CMK (cell line): ENCODE data around the gene FH.

ENCODE experiments used
- DNase-seq: peaks from one replicate; pipeline ENCODE4 v3.0.0-alpha.2; 2010; ENCODE audit warnings: low read depth

Gene FH

GRCh38 chr1:241521718-241522117 lies 2.2 kb upstream of the FH start:
- no peak for DNase-seq

GRCh38 chr1:241520080-241520465 lies 518 bp upstream of the FH start:
- DNase-seq = no peak

DNA sequence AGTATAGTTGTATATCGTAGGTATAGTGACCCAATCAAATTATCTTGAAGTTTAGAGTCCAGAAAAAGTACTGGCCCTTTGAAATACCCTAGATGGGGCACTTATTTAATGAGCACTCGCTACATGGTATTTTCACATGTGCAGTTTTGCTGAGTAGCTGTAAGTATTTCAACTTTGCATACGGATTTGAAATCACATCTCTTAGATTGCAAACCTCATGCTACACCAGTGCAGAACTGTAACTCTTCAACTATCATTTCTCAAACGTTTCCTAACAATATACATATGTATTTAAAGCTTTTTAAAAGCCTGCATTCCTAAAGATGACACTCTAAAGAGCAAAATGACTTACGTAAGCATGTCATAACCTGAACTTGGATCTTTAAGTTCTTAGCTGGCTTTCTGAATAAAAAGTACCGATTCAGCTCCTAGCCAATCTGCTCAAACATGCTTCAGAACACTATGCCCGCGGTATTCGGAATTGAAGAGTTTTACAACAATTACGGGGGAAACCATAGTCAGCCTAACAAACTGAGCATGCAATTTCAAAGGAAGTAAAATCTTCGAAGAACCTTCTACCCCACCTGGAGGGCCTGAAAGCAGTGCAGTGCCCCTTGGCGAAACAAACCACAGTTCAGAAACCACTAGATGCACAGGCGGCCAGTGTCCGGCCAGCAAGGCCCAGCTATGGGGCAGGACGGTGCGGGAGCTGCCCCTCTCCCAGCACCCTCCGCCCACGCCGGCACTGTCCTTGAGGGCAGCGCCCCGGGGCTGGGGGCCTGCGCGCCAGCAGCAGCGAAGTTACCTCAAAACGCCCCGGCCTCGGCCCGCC lies 863 bp downstream of the FH start:
- no peak for DNase-seq

- DNase-seq = no peak
Measured at GRCh38 chr1:241513378-241513777, 6.2 kb downstream of the FH start.

DNA sequence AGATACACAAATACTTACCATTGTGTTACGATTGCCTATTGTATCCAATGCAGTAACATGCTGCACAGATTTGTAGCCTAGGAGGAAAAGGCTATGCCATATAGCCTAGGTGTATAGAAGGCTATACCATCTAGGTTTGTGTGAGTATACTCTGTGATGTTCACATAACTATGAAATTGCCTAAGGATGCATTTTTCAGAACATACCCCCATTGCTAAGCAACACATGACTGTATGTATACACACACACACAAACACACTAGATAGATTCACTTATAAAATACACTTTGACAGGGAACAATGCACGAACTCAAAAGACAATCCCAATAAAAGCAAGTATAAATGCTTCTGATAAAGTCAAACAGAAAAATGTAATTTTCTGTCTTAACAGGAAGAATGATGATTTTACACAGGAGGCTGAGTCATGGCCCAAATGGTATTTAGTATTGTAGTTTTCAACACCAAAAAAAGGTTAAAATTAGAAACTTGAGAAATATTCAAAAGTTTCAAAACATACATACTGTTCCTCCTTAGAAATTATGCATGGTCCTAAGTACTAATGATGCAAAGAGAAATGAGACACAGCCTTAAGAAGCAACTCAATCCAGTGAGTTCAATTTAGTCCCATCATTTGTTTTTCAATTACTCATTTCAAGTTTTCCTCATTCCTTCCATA lies 12.2 kb downstream of the FH start:
- no peak for DNase-seq

DNA sequence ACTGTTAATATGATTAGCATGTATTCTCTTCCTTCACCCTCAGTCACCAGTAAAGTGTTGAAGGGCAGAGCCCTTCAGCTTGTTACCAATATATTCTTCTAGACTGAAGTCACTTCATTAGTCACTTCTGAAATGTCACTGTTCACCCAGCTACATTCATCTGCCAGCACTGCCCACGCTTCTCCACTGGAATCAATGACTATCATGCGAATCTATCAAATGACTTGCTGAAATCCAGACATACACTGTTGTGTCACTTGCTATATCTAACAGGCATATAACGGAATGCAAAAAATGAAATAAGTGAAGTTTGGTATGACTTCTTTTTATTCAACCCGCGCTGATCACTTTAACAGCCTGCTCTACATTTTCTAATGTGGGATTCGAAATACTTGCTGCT lies 16.1 kb downstream of the FH start:
- DNase-seq = no peak

GRCh38 chr1:241499910-241500309 lies 19.6 kb downstream of the FH start:
- DNase-seq = no peak

GRCh38 chr1:241495741-241496140 lies 23.8 kb downstream of the FH start:
- DNase-seq = no peak

DNA sequence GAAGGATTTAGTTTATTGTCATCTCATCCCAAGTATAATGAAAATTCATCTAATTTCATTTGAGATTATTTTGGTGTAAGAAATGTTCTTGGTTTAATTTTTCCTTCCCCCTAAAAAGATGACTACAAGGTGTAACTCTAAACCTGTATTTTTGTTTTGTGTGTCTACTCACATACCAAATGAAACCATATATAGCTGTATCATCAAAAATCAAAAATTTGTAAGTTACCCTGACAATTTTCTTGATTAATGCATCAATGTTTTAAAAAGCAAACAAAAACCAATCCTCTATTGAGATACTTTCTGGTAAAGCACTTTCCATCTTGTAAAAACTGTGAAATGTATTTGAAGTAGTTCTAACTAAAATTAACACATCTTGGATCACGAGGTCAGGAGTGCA lies 30.8 kb downstream of the FH start:
- DNase-seq = no peak

DNA sequence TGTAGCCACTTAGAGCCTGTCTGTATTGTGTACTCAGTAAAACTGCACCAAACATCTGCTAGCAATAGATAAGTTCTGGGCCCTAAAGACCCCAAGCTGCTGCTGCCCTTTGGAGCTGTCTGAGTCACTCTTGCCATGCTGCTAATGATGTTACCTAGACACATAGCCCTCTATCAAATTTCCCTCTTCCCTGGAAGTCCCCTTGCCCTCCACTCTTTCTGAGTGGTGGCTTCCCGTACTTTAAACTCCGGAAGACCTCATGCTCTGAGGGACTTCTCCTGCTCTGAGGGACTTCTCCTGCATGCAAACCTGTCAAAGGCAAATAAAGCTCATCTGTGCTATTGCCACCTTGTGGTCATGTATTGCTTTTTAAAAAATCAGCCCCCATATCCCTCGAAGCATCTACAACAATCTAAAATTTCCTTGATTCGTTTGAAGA lies 34.0 kb downstream of the FH start:
- DNase-seq = no peak

- DNase-seq = no peak
Measured at GRCh38 chr1:241485145-241485544, 34.4 kb downstream of the FH start.

DNA sequence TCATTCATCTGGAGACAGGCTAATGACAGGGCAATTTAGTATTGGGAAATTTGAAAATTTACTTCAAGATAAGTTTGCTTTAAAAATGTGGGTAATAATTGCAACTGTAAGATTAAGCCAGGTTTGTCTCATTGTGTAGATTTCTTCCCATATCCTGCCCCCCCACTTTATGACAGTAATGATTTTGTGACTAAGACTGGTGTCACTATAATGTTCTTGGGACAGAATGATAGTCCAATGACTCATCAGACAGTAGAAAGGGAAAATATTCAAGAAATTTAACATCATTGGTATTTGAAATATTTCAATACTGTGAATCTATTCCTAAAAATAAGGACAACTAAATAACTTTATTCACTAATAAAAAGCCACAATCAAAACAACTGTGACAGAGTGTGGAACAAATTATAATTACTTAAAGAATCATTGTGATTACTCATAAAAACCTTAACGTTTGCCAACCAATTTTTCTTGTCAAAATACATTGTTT lies 36.7 kb downstream of the FH start:
- DNase-seq = no peak

DNA sequence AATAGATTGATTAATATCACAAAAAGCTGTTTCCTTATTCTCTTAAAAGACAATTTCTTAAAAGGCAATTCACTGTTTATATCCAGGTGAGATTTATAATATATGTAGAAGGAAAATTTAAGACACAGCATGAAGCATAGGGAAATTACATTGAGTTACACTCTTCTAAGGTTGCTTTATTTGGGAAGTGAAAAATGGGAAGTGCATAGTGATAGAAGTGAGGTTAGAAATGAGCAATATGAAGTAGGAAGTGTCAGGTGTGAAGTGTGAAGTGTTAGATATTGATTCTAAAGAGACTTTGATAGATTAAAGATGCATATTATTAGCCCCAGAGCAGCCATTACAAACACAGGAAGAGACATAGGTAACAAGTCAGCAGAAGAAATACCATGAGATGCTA lies 40.3 kb downstream of the FH start:
- no peak for DNase-seq

DNA sequence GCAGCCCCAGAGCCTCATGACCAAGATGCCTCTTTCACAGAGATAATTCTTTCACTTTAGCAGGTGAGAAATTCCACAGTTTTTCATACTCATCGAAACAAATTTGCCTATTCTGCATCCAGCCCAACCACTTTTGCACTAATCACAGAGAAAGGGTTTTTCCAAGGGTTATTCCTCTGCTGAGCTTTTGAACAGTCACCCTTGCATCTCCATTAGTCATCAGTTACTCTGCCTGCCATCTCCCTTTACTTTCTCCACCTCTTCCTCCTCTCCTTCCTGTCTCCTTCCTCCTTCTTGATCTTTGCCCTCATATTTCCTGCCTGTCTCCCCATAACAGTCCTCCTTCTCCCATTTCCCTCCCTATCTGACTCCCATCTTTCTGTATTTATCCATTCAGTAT lies 43.9 kb downstream of the FH start:
- no peak for DNase-seq

DNA sequence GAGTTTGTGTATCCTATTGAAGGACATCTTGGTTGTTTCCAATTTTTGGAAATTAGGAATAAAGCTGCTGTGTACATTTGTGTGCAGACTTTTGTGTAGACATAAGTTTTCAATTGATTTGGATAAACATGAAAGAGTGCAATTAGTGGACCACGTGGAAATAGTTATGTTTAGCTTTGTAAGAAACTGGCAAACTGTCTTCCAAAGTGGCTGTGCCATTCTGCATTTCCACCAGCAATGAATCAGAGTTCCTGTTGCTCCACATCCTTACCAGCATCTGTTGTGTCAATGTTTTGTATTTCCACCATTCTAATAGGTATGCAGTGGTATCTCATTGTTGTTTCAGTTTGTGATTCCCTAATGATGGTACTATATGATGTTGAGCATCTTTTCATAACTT lies 46.5 kb downstream of the FH start:
- no peak for DNase-seq

DNA sequence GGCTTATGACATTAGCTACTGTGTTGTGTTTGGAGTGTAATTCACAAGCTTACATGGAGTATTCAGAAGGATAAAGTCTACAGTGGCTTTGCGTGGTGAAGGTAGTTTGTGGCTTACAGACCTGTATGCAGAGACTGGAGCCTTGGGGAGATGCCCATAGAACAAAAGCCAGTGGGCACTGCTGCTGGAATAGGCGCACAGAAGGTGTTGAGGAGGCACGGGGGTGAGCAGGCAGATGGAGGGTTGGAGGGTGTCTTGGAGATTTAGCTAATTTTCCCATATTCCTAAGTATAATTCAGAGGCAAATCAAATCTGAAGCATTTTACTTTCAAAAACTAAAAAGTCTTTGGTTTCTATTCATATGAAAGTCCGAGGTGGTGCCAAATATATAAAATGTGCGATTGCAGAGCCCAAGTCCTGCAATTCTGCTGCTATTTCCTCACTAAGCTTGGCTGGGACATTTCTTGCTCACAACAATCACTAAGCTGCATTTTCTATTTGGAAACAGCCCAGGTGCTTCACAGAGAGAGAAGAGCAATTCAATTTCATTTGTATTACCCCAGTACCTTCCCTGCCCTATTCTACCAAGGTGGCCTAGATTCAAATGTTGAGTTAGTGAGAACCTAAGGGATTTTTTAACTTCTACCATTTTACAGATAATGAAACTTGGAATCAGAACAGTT lies 48.5 kb downstream of the FH start:
- no peak for DNase-seq

- no peak for DNase-seq
Measured at GRCh38 chr1:241470361-241470760, 49.2 kb downstream of the FH start.

- DNase-seq = no peak
Measured at GRCh38 chr1:241465673-241466072, 53.9 kb downstream of the FH start.

GRCh38 chr1:241464985-241465384 lies 54.6 kb downstream of the FH start:
- DNase-seq = no peak

DNA sequence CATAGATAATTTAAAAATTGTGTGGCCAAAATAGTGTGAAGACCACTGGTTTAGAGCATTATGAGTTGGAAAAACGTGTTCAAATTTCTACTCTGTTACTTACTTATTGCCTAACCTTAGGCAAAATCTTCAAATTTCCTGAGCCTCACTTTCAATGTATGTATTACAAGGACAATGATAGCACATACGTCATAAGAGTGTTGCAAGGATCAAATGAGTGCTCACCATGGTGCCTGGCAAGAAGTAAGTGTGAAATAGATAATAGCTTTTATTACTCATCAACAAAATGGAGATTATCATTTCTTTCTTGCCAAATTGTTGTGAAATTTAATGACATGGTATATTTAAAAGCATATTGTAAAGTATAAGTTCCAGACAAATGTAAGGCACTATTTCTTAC lies 57.2 kb downstream of the FH start:
- DNase-seq = no peak

GRCh38 chr1:241460098-241460873 lies 59.3 kb downstream of the FH start:
- no peak for DNase-seq

DNA sequence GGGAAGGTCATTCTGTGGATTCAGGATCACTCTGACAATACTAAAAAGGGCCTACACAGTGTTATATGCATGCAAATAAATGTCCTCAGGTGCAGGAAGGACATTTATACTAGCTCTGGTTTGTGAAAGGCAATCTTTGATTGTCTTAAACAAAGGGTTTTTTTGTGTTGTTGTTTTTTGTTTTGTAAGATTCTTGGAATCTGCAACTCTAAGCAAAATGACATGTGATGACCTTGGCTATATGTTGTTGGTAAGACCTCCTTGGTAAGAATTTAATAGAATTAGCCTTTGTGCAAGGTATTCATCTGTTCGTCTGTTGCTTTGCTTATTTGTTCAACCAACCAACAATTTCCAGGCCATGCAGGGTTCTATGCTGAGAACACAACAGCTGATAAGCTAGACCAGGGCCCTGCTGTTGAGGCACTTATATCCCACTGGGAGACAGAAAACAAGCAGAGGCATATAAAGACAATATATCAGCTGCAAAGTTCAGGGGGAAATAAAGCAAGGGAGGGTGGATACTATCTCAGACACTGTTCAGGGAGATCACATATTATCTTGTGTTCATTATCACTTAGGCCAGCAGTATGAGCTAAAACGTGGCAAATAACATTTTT lies 60.3 kb downstream of the FH start:
- DNase-seq = no peak
